Thymus (tissue), 11 donors: ENCODE results near the gene DEFB125. TPM values are rescaled to one million over a fixed set of nuclear protein-coding genes. Genes with fewer than 3 reads are reported as not detected.
"Not testable (repeated sequence)": the region's sequence is repeated elsewhere in the genome, so short reads cannot be mapped to it uniquely, and the experiment has no call there.

ENCODE experiments used
- DNase-seq, 9 donors: peaks; one replicate each; pipeline ENCODE4 v3.0.0-alpha.2; 2013; ENCODE audit warnings: low spot score in 9 of 9, low read depth in 6 of 9, missing footprints in 1 of 9
- H3K27ac ChIP-seq, 2 donors: one replicate each; pipeline ENCODE4 v1.5.1; 2013; ENCODE audit warnings: control low read depth in 1 of 2, low read depth in 1 of 2, low read length in 1 of 2, mild to moderate bottlenecking in 1 of 2, moderate library complexity in 1 of 2
- H3K27me3 ChIP-seq, 2 donors: one replicate each; pipeline ENCODE4 v1.5.1; 2013; ENCODE audit warnings: low read length in 1 of 2; ENCODE audit not compliant: control insufficient read depth in 2 of 2, insufficient read depth in 1 of 2
- H3K36me3 ChIP-seq, 2 donors: one replicate each; pipeline ENCODE4 v1.5.1; 2013; ENCODE audit warnings: low read length in 1 of 2, mild to moderate bottlenecking in 1 of 2, moderate library complexity in 1 of 2; ENCODE audit not compliant: control insufficient read depth in 2 of 2, insufficient read depth in 2 of 2
- H3K4me1 ChIP-seq, 2 donors: one replicate each; pipeline ENCODE4 v1.5.1; 2013; ENCODE audit warnings: low read length in 2 of 2; ENCODE audit not compliant: control insufficient read depth in 2 of 2, insufficient read depth in 2 of 2
- H3K4me3 ChIP-seq, 2 donors: one replicate each; pipeline ENCODE4 v1.5.1; 2013; ENCODE audit warnings: low read length in 2 of 2, control low read depth in 1 of 2, mild to moderate bottlenecking in 1 of 2
- H3K9me3 ChIP-seq, 2 donors: one replicate each; pipeline ENCODE4 v1.5.1; 2013; ENCODE audit warnings: low read length in 1 of 2, mild to moderate bottlenecking in 1 of 2; ENCODE audit not compliant: control insufficient read depth in 2 of 2, insufficient read depth in 1 of 2
- WGBS: extraction: QIAGEN DNeasy Blood & Tissue Kit; methylation state at CpG from one replicate; pipeline ENCODE4 v1.1.7; 2013; 5-methylcytosine and 5-hydroxymethylcytosine counted together
- polyA plus RNA-seq: library from polyadenylated mRNA; stranded (reverse); fragments of 200-250 nt; gene quantifications from one replicate; pipeline ENCODE4 v1.2.3, GENCODE V29; 2013
- total RNA-seq: library from RNA; stranded (reverse); fragments of 120-200 nt; gene quantifications from one replicate; pipeline ENCODE4 v1.2.4, GENCODE V29; 2013
- donor health status: healthy.

Gene DEFB125
- total and polyA plus RNA-seq, 2 donors = 0.09 TPM; not detected in 1

- H3K36me3 ChIP-seq = no peaks in the 10 kb centered on the region
- no peak overlapping the region for H3K4me3 ChIP-seq
- DNase-seq = no peak
- no peaks in the 10 kb centered on the region for H3K9me3 ChIP-seq
- no peak overlapping the region for H3K27ac ChIP-seq
- no peaks in the 10 kb centered on the region for H3K4me1 ChIP-seq
- 79% methylated on average over 4 of the region's 4 CpGs for WGBS
- no peaks in the 10 kb centered on the region for H3K27me3 ChIP-seq
These were observed 7.9 kb upstream of the DEFB125 start for GRCh38 chr20:79565-79964.

- Histone ChIP-seq H3K9me3 (no peaks in the 10 kb centered on the region), H3K36me3 (no peaks in the 10 kb centered on the region), H3K4me3 (no peak overlapping the region), H3K27me3 (no peaks in the 10 kb centered on the region), H3K27ac (no peak overlapping the region), H3K4me1 (no peaks in the 10 kb centered on the region)
- DNase-seq = no peak
These were observed 3.2 kb downstream of the DEFB125 start for GRCh38 chr20:90651-91050.

GRCh38 chr20:93641-94040 lies 6.2 kb downstream of the DEFB125 start:
- Histone ChIP-seq H3K4me1 (no peaks in the 10 kb centered on the region), H3K27ac (no peak overlapping the region), H3K36me3 (no peaks in the 10 kb centered on the region), H3K9me3 (no peaks in the 10 kb centered on the region), H3K27me3 (no peaks in the 10 kb centered on the region), H3K4me3 (no peak overlapping the region)
- no peak for DNase-seq

GRCh38 chr20:95215-95614 lies 7.7 kb downstream of the DEFB125 start:
- Histone ChIP-seq H3K4me1 (no peaks in the 10 kb centered on the region), H3K4me3 (no peak overlapping the region), H3K27ac (no peak overlapping the region), H3K9me3 (no peaks in the 10 kb centered on the region), H3K36me3 (no peaks in the 10 kb centered on the region), H3K27me3 (no peaks in the 10 kb centered on the region)
- WGBS = 90% methylated on average over 4 of the region's 4 CpGs
- no peak for DNase-seq

- H3K27me3 ChIP-seq, DNase-seq, H3K4me1 ChIP-seq, H3K36me3 ChIP-seq, H3K9me3 ChIP-seq, H3K27ac ChIP-seq, H3K4me3 ChIP-seq: not testable (repeated sequence)
- 76% methylated on average over 5 of the region's 5 CpGs for WGBS
These were observed 10.2 kb downstream of the DEFB125 start for GRCh38 chr20:97691-98090.

GRCh38 chr20:101975-102374 lies 14.5 kb downstream of the DEFB125 start:
- Histone ChIP-seq H3K4me3 (no peak overlapping the region), H3K9me3 (no peaks in the 10 kb centered on the region), H3K27me3 (peaks cover 0 to 5% of the 10 kb centered on the region in 2 donors), H3K27ac (no peak overlapping the region), H3K36me3 (no peaks in the 10 kb centered on the region), H3K4me1 (no peaks in the 10 kb centered on the region)
- DNase-seq = no peak

- no peak overlapping the region for H3K4me3 ChIP-seq
- H3K4me1 ChIP-seq = no peaks in the 10 kb centered on the region
- H3K27ac ChIP-seq = no peak overlapping the region
- no peaks in the 10 kb centered on the region for H3K36me3 ChIP-seq
- peaks cover 0 to 5% of the 10 kb centered on the region in 2 donors for H3K27me3 ChIP-seq
- WGBS = 91% methylated on average over 5 of the region's 5 CpGs
- no peak for DNase-seq
- H3K9me3 ChIP-seq = no peaks in the 10 kb centered on the region
These were observed 16.0 kb downstream of the DEFB125 start for GRCh38 chr20:103456-103855.

GRCh38 chr20:112396-112795 lies 24.9 kb downstream of the DEFB125 start:
- H3K4me3 ChIP-seq = no peak overlapping the region
- H3K36me3 ChIP-seq = no peaks in the 10 kb centered on the region
- H3K4me1 ChIP-seq = no peaks in the 10 kb centered on the region
- no peak overlapping the region for H3K27ac ChIP-seq
- H3K9me3 ChIP-seq = peaks cover 0 to 5% of the 10 kb centered on the region in 2 donors
- no peaks in the 10 kb centered on the region for H3K27me3 ChIP-seq
- no peak for DNase-seq

GRCh38 chr20:117518-117917 lies 30.0 kb downstream of the DEFB125 start:
- peaks cover 0 to 5% of the 10 kb centered on the region in 2 donors for H3K9me3 ChIP-seq
- no peaks in the 10 kb centered on the region for H3K27me3 ChIP-seq
- H3K4me1 ChIP-seq = no peaks in the 10 kb centered on the region
- H3K4me3 ChIP-seq = no peak overlapping the region
- no peak for DNase-seq
- H3K36me3 ChIP-seq = no peaks in the 10 kb centered on the region
- H3K27ac ChIP-seq = no peak overlapping the region

- not testable (repeated sequence) for H3K36me3 ChIP-seq, H3K27ac ChIP-seq, H3K27me3 ChIP-seq, DNase-seq, H3K4me3 ChIP-seq, H3K4me1 ChIP-seq, H3K9me3 ChIP-seq
- WGBS = 87% methylated on average over 28 of the region's 28 CpGs
These were observed 42.4 kb downstream of the DEFB125 start for GRCh38 chr20:129786-130323.
